GM18909 (cell line): ENCODE data around the gene DBNDD2.

Source experiments
- ATAC-seq: cut with Tn5 transposase; IDR thresholded peaks from one replicate; pipeline ENCODE4 v1.9.1; 2021; ENCODE audit warnings: mild to moderate bottlenecking; ENCODE audit not compliant: unreplicated experiment, poor library complexity

The DBNDD2 gene

GRCh38 chr20:45413479-45413878 lies 5.4 kb downstream of the DBNDD2 start:
- ATAC-seq, result no peak

GRCh38 chr20:45415822-45416637 lies 7.9 kb downstream of the DBNDD2 start, which contains the start of gene PIGT:
Gene PIGT, plus strand, starts transcription at chr20:45416141. Its CDS starts 16 bp downstream, at chr20:45416157.
- peak; percentile 75 for ATAC-seq

- ATAC-seq, result no peak
Observed at GRCh38 chr20:45416917-45417316, 8.8 kb downstream of the DBNDD2 start.

GRCh38 chr20:45419188-45420091 lies 11.4 kb downstream of the DBNDD2 start:
- ATAC-seq, result peak; percentile 80

- no peak for ATAC-seq
Observed at GRCh38 chr20:45420125-45420524, 12.0 kb downstream of the DBNDD2 start.

GRCh38 chr20:45423700-45424099 lies 15.6 kb downstream of the DBNDD2 start:
- ATAC-seq, result no peak

- ATAC-seq, result no peak
Observed at GRCh38 chr20:45425561-45425960, 17.5 kb downstream of the DBNDD2 start.

- ATAC-seq, result no peak
Observed at GRCh38 chr20:45426320-45427016, 18.4 kb downstream of the DBNDD2 start.

GRCh38 chr20:45427236-45428149 lies 19.4 kb downstream of the DBNDD2 start:
- no peak for ATAC-seq

GRCh38 chr20:45429618-45430017 lies 21.5 kb downstream of the DBNDD2 start:
- ATAC-seq, result no peak

- no peak for ATAC-seq
Observed at GRCh38 chr20:45432294-45432693, 24.2 kb downstream of the DBNDD2 start.

GRCh38 chr20:45433316-45433715 lies 25.2 kb downstream of the DBNDD2 start:
- no peak for ATAC-seq

GRCh38 chr20:45433976-45434375 lies 25.9 kb downstream of the DBNDD2 start:
- no peak for ATAC-seq

- peak; percentile 81 for ATAC-seq
Observed at GRCh38 chr20:45436732-45437485, 28.8 kb downstream of the DBNDD2 start.

- no peak for ATAC-seq
Observed at GRCh38 chr20:45440424-45440823, 32.3 kb downstream of the DBNDD2 start.

- ATAC-seq, result no peak
Observed at GRCh38 chr20:45440891-45441685, 33.0 kb downstream of the DBNDD2 start.

GRCh38 chr20:45441746-45442145 lies 33.7 kb downstream of the DBNDD2 start:
- ATAC-seq, result no peak

- ATAC-seq, result no peak
Observed at GRCh38 chr20:45444050-45444449, 36.0 kb downstream of the DBNDD2 start.
